Measurements from ENCODE around the gene DLK1.

DLK1 gene

GRCh38 chr14:100755649-100756048 lies 29.0 kb downstream of the DLK1 start:
- no peak for DNase-seq (ENCODE audit: low read depth in 1 of 2, low spot score in 1 of 2)

GRCh38 chr14:100761481-100761880 lies 34.8 kb downstream of the DLK1 start:
- DNase-seq (ENCODE audit: low read depth in 1 of 2, low spot score in 1 of 2): no peak

GRCh38 chr14:100762089-100762515 lies 35.4 kb downstream of the DLK1 start:
- DNase-seq (ENCODE audit: low read depth in 1 of 2, low spot score in 1 of 2): no peak

- DNase-seq (ENCODE audit: low read depth in 1 of 2, low spot score in 1 of 2): no peak
Measured at GRCh38 chr14:100762901-100763300, 36.2 kb downstream of the DLK1 start.

- no peak for DNase-seq (ENCODE audit: low read depth in 1 of 2, low spot score in 1 of 2)
Measured at GRCh38 chr14:100764471-100765115, 37.9 kb downstream of the DLK1 start.

GRCh38 chr14:100765296-100765695 lies 38.6 kb downstream of the DLK1 start:
- DNase-seq (ENCODE audit: low read depth in 1 of 2, low spot score in 1 of 2): no peak

GRCh38 chr14:100765991-100766390 lies 39.3 kb downstream of the DLK1 start:
- no peak for DNase-seq (ENCODE audit: low read depth in 1 of 2, low spot score in 1 of 2)

GRCh38 chr14:100767003-100767787 lies 40.5 kb downstream of the DLK1 start:
- no peak for DNase-seq (ENCODE audit: low read depth in 1 of 2, low spot score in 1 of 2)

- DNase-seq (ENCODE audit: low read depth in 1 of 2, low spot score in 1 of 2): no peak
Measured at GRCh38 chr14:100767788-100768536, 41.3 kb downstream of the DLK1 start.

GRCh38 chr14:100769035-100769939 lies 42.6 kb downstream of the DLK1 start:
- DNase-seq (ENCODE audit: low read depth in 1 of 2, low spot score in 1 of 2): no peak

- DNase-seq (ENCODE audit: low read depth in 1 of 2, low spot score in 1 of 2): no peak
Measured at GRCh38 chr14:100770046-100770445, 43.4 kb downstream of the DLK1 start.

- DNase-seq (ENCODE audit: low read depth in 1 of 2, low spot score in 1 of 2): no peak
Measured at GRCh38 chr14:100770605-100771120, 44.0 kb downstream of the DLK1 start.

- no peak for DNase-seq (ENCODE audit: low read depth in 1 of 2, low spot score in 1 of 2)
Measured at GRCh38 chr14:100771121-100771800, 44.6 kb downstream of the DLK1 start.

GRCh38 chr14:100772607-100773165 lies 46.0 kb downstream of the DLK1 start:
- no peak for DNase-seq (ENCODE audit: low read depth in 1 of 2, low spot score in 1 of 2)

- DNase-seq (ENCODE audit: low read depth in 1 of 2, low spot score in 1 of 2): no peak
Measured at GRCh38 chr14:100773331-100774163, 46.9 kb downstream of the DLK1 start.

GRCh38 chr14:100774164-100774537 lies 47.5 kb downstream of the DLK1 start:
- no peak for DNase-seq (ENCODE audit: low read depth in 1 of 2, low spot score in 1 of 2)

- DNase-seq (ENCODE audit: low read depth in 1 of 2, low spot score in 1 of 2): no peak
Measured at GRCh38 chr14:100775351-100775830, 48.7 kb downstream of the DLK1 start.

GRCh38 chr14:100775831-100776591 lies 49.3 kb downstream of the DLK1 start:
- DNase-seq (ENCODE audit: low read depth in 1 of 2, low spot score in 1 of 2): no peak

Data from stimulated activated CD4-positive, alpha-beta T cell treated with anti-CD3 and anti-CD28 coated beads, Interleukin-15, amount 100 ng/mL, for 1 hour (primary cell).